ENCODE measurements around the gene CTBP2.
"Not testable (repeated sequence)": the region's sequence is repeated elsewhere in the genome, so short reads cannot be mapped to it uniquely, and the experiment has no call there.

The CTBP2 gene

DNA sequence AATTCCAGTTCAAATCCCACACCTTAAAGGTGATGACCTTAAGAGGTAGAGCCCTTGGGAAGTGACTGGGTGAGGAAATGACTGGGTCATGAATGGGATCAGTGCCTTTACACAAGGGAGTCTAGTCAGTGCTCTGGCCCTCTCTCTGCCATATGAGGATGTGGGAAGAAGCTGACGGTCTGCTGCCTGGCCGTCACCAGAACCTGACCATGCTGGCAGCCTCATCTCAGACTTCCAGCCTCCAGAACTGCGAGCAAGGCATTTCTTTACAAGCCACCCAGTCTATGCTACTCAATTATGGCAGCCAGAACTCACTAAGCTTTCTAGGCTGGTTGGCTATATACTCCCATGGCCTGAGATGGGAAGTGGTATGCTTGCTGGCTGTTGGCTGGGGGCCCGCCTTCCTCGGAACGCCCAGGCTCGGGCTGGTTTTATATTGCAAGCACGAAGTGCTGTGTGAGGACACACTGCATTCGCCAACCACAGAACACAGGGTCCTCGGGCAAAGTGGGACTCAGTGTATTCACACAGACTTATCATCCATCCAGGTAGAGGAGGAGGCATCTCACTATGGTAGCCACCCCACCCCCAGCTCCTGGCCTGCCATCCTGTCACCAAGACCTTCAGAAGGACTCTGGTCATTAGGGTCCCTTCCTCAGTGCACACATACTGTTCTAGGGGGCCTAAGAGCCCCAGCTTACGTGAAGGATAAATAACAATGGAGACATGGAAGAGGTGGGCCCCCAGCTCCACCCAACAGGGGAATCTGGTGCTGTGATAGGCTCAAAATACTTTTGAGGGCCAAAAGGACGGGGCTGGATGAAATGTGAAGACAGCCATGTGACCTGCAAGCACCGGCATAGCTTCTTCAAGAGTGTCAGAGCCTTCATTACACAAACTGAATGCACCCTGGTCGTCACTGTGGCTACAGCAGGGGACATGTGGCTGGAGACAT is 169.4 kb downstream of the CTBP2 start:
- no peaks in the 10 kb centered on the region for H3K27me3 ChIP-seq (ENCODE audit: low read depth, low read length)
- peaks cover 42 to 59% of the 10 kb centered on the region in 2 donors for H3K36me3 ChIP-seq (ENCODE audit: control insufficient read depth in 1 of 2, insufficient read depth in 2 of 2, low read length in 2 of 2)
- H3K4me3 ChIP-seq (ENCODE audit: low read depth in 1 of 2, low read length in 2 of 2): no peak overlapping the region
- no peaks in the 10 kb centered on the region for H3K9me3 ChIP-seq (ENCODE audit: control insufficient read depth in 1 of 2, low read length in 2 of 2)
- no peak overlapping the region for H3K27ac ChIP-seq (ENCODE audit: low read length)
- H3K4me1 ChIP-seq (ENCODE audit: control insufficient read depth in 1 of 2, insufficient read depth in 2 of 2, low read length in 2 of 2): peaks cover 0 to 12% of the 10 kb centered on the region in 2 donors

DNA sequence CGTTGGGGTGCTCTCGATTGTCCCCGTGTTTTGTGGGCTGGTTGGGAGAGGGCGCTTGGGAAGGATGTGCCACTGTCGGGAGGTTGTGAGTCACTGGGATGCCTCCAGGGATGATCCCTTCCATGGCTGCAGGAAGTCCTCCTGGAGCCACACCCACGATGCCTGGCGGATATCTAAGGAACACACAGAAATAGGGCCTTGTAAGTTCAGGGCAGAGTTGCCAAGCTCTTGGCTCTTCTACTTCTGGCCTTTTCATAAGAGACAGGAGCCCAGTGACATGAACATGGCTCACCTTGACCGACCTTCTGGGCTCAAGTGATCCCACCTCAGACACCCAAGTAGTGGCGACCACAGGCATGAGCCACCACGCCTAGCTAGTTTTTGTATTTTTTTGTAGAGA is 170.8 kb downstream of the CTBP2 start:
- no peaks in the 10 kb centered on the region for H3K27me3 ChIP-seq (ENCODE audit: low read depth, low read length)
- no peaks in the 10 kb centered on the region for H3K9me3 ChIP-seq (ENCODE audit: control insufficient read depth in 1 of 2, low read length in 2 of 2)
- peaks cover 46 to 54% of the 10 kb centered on the region in 2 donors for H3K36me3 ChIP-seq (ENCODE audit: control insufficient read depth in 1 of 2, insufficient read depth in 2 of 2, low read length in 2 of 2)
- no peak overlapping the region for H3K27ac ChIP-seq (ENCODE audit: low read length)
- H3K4me1 ChIP-seq (ENCODE audit: control insufficient read depth in 1 of 2, insufficient read depth in 2 of 2, low read length in 2 of 2): peaks cover 0 to 12% of the 10 kb centered on the region in 2 donors
- H3K4me3 ChIP-seq (ENCODE audit: low read depth in 1 of 2, low read length in 2 of 2): no peak overlapping the region

DNA sequence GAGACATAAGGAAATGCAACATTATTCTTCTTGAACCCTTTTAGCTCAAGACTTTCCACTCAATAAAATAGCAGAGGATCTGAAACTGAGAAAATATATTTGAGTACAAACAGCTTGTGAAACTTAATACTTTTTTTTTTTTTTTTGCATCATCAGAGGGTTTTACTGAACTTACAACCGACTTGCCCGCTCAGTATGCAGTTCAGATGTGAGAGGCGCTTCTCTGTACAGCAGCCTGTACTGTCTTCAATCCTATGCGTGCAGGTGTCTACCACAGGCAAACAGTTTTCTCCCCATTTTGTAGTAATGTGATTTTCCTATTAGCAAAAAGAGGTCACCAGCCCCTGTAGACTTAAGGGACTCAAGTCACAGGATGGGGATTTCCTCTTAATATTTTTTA is 171.6 kb downstream of the CTBP2 start:
- not testable (repeated sequence) for H3K9me3 ChIP-seq (ENCODE audit: control insufficient read depth in 1 of 2, low read length in 2 of 2)

DNA sequence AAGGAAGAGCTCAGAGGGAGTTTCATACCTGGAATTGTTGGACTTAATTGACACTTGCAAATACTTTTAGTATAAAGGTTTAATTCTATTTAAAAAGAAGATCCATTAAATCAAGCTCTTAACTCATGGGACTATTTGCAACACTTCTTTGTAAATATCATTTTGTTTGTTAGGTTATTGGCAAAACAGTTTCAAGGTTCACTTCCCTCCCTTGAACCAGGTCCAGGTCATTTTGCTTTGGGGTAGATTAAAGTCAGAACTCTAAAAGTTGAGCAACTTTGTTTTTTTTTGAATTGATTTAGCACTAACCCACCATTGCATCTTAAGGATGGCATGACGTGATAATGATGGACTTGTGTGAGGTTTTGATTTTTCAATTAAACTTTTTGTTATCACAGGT is 172.6 kb downstream of the CTBP2 start:
- Histone ChIP-seq H3K27me3 (ENCODE audit: low read depth, low read length) (no peaks in the 10 kb centered on the region), H3K4me1 (ENCODE audit: control insufficient read depth in 1 of 2, insufficient read depth in 2 of 2, low read length in 2 of 2) (peaks cover 0 to 9% of the 10 kb centered on the region in 2 donors), H3K36me3 (ENCODE audit: control insufficient read depth in 1 of 2, insufficient read depth in 2 of 2, low read length in 2 of 2) (peaks cover 42 to 49% of the 10 kb centered on the region in 2 donors), H3K4me3 (ENCODE audit: low read depth in 1 of 2, low read length in 2 of 2) (no peak overlapping the region), H3K9me3 (ENCODE audit: control insufficient read depth in 1 of 2, low read length in 2 of 2) (no peaks in the 10 kb centered on the region), H3K27ac (ENCODE audit: low read length) (no peak overlapping the region)

More for the DNA sequence above, 171.6 kb downstream of the CTBP2 start:
- not testable (repeated sequence) for H3K27me3 ChIP-seq (ENCODE audit: low read depth, low read length); H3K27ac ChIP-seq (ENCODE audit: low read length); H3K4me3 ChIP-seq (ENCODE audit: low read depth in 1 of 2, low read length in 2 of 2)
- Histone ChIP-seq H3K36me3 (ENCODE audit: control insufficient read depth in 1 of 2, insufficient read depth in 2 of 2, low read length in 2 of 2) (peaks cover 43 to 53% of the 10 kb centered on the region in 2 donors), H3K4me1 (ENCODE audit: control insufficient read depth in 1 of 2, insufficient read depth in 2 of 2, low read length in 2 of 2) (peaks cover 0 to 12% of the 10 kb centered on the region in 2 donors)

DNA sequence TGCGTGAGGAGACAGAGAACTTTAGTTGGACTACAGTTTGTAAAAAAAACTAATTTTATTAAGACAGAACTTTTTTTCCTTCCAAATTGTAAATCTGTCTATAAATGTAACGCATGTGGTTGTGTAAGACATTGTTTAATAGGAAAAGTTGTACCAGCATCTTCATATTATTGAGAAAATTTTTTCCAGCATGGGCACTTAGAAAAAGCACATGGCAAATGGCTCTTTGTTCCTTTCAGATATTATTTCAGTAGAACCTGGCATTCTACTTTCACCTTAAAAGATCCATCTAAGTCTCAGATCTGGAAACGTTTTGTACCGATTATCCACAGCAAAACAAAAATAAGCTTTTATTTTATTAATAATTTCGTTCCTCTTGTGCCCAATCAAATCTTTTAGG is 175.2 kb downstream of the CTBP2 start:
- peaks cover 39% of the 10 kb centered on the region in 2 donors for H3K36me3 ChIP-seq (ENCODE audit: control insufficient read depth in 1 of 2, insufficient read depth in 2 of 2, low read length in 2 of 2)

DNA sequence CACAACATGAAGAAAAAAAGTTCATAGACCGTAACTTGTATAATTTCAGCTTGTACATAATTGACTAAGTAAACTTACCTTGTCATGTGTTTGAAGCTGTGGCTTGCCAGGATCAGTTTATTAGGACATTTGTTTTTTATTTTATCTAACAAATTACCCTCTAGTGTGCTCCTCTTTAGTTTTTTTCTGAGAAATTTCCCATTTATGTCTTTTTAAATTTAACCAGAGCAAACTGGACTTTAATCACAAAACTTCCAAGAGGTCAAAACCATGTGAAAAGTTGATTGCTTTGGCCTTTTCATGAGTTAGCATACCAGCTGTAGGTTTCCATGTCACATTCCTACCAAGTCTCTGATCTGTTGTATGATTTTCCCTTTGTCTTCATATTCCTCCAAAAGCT is 176.0 kb downstream of the CTBP2 start:
- H3K9me3 ChIP-seq (ENCODE audit: control insufficient read depth in 1 of 2, low read length in 2 of 2): no peaks in the 10 kb centered on the region
- H3K4me3 ChIP-seq (ENCODE audit: low read depth in 1 of 2, low read length in 2 of 2): no peak overlapping the region
- no peak overlapping the region for H3K27ac ChIP-seq (ENCODE audit: low read length)
- peaks cover 39% of the 10 kb centered on the region in 2 donors for H3K36me3 ChIP-seq (ENCODE audit: control insufficient read depth in 1 of 2, insufficient read depth in 2 of 2, low read length in 2 of 2)
- H3K27me3 ChIP-seq (ENCODE audit: low read depth, low read length): no peaks in the 10 kb centered on the region
- H3K4me1 ChIP-seq (ENCODE audit: control insufficient read depth in 1 of 2, insufficient read depth in 2 of 2, low read length in 2 of 2): no peaks in the 10 kb centered on the region

More for the DNA sequence above, 175.2 kb downstream of the CTBP2 start:
- H3K27me3 ChIP-seq (ENCODE audit: low read depth, low read length): no peaks in the 10 kb centered on the region
- H3K9me3 ChIP-seq (ENCODE audit: control insufficient read depth in 1 of 2, low read length in 2 of 2): no peaks in the 10 kb centered on the region
- no peak overlapping the region for H3K4me3 ChIP-seq (ENCODE audit: low read depth in 1 of 2, low read length in 2 of 2)
- H3K4me1 ChIP-seq (ENCODE audit: control insufficient read depth in 1 of 2, insufficient read depth in 2 of 2, low read length in 2 of 2): no peaks in the 10 kb centered on the region
- no peak overlapping the region for H3K27ac ChIP-seq (ENCODE audit: low read length)

DNA sequence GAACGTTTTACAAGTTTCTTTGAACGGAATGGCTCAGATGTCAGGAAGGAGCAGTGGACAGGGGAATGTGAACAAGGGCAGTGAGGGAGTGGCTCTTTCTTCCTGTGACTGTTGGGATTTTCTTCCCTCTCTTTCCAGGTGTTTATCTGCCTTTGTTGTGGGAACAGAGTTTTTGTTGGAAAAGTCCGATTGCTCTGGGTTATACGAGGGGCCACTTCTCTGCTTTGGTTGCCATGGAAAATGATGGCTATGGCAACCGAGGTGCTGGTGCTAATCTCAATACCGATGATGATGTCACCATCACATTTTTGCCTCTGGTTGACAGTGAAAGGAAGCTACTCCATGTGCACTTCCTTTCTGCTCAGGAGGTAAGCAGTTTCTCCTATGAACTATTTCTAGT is 177.0 kb downstream of the CTBP2 start:
- peaks cover 39% of the 10 kb centered on the region in 2 donors for H3K36me3 ChIP-seq (ENCODE audit: control insufficient read depth in 1 of 2, insufficient read depth in 2 of 2, low read length in 2 of 2)
- no peak overlapping the region for H3K27ac ChIP-seq (ENCODE audit: low read length)
- H3K4me1 ChIP-seq (ENCODE audit: control insufficient read depth in 1 of 2, insufficient read depth in 2 of 2, low read length in 2 of 2): peaks cover 0 to under 1% of the 10 kb centered on the region in 2 donors

DNA sequence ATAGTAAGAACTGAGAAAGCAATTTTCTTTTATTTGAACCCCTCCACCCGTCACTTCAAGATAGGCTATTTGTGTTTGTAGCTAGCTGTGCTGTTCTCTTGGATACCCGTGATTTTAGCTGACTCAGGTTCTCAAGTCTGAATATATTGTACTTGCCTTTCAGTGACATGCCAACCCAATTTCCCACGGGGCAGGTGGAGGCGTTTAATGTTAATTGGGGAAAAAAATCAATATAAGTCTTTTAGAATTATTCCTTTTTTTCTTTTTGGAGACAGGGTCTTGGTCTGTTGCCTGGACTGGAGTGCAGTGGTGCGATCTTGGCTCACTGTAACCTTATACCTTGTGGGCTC is 182.0 kb downstream of the CTBP2 start:
- H3K27me3 ChIP-seq (ENCODE audit: low read depth, low read length): no peaks in the 10 kb centered on the region
- H3K4me3 ChIP-seq (ENCODE audit: low read depth in 1 of 2, low read length in 2 of 2): no peak overlapping the region
- H3K27ac ChIP-seq (ENCODE audit: low read length): no peak overlapping the region
- no peaks in the 10 kb centered on the region for H3K9me3 ChIP-seq (ENCODE audit: control insufficient read depth in 1 of 2, low read length in 2 of 2)
- peaks cover 0 to 6% of the 10 kb centered on the region in 2 donors for H3K4me1 ChIP-seq (ENCODE audit: control insufficient read depth in 1 of 2, insufficient read depth in 2 of 2, low read length in 2 of 2)
- H3K36me3 ChIP-seq (ENCODE audit: control insufficient read depth in 1 of 2, insufficient read depth in 2 of 2, low read length in 2 of 2): peaks cover 27 to 37% of the 10 kb centered on the region in 2 donors

More for the DNA sequence above, 177.0 kb downstream of the CTBP2 start:
- Histone ChIP-seq H3K9me3 (ENCODE audit: control insufficient read depth in 1 of 2, low read length in 2 of 2) (no peaks in the 10 kb centered on the region), H3K27me3 (ENCODE audit: low read depth, low read length) (no peaks in the 10 kb centered on the region), H3K4me3 (ENCODE audit: low read depth in 1 of 2, low read length in 2 of 2) (no peak overlapping the region)

DNA sequence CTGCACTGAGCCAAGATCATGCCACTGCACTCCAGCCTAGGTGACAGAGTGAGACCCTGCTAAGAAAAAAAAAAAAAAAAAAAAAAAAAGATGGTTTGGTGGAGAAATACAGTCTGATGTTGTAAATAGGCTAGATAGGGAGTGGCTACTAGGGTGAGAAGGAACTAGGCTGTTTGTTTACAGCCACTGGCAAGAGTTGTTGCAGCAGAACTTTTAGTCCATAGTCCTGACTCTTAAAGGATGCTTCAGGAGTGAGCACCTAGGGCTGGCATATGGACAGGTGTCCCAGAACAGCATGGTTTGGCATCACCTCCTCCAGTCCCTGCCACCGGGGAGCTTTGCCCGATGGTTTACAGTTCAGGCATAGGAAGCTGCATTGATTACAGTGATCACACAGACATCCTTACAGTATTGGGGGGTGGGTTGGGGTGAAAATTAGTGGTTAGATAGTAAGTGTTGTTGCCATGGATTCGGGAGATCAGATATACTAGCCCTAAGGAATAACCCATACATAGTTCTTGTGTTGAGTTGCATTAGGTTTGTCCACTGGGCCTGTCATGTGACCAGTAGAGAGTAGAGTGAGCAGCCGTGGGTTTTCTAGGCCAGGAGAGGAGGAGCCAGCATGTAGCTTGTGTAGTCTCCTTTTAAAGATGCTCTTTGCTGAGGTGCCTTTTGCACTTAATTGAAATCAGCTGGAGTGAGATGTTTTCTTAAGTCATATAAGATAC is 182.6 kb downstream of the CTBP2 start:
- H3K36me3 ChIP-seq (ENCODE audit: control insufficient read depth in 1 of 2, insufficient read depth in 2 of 2, low read length in 2 of 2): peaks cover 26 to 33% of the 10 kb centered on the region in 2 donors
- H3K4me1 ChIP-seq (ENCODE audit: control insufficient read depth in 1 of 2, insufficient read depth in 2 of 2, low read length in 2 of 2): peaks cover 0 to 6% of the 10 kb centered on the region in 2 donors
- H3K27ac ChIP-seq (ENCODE audit: low read length): no peak overlapping the region
- no peak overlapping the region for H3K4me3 ChIP-seq (ENCODE audit: low read depth in 1 of 2, low read length in 2 of 2)
- no peaks in the 10 kb centered on the region for H3K27me3 ChIP-seq (ENCODE audit: low read depth, low read length)
- no peaks in the 10 kb centered on the region for H3K9me3 ChIP-seq (ENCODE audit: control insufficient read depth in 1 of 2, low read length in 2 of 2)

DNA sequence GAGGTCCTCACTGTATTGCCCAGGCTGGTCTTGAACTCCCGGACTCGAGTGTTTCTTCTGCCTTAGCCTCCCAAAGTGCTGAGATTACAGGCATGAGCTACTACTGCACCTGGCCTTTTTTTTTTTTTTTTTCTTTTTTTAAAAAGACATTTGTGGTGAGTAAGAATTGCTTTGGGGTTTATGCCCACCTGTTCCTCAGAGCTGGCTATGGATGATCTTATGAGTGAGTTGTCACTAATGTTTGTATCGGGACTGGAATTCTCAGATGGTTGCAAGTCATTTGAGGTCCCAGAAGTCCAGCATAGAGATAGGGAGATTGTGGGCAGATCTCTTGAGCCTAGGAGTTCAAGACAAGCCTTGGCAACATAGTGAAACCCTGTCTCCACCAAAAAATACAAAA is 183.2 kb downstream of the CTBP2 start:
- H3K4me3 ChIP-seq (ENCODE audit: low read depth in 1 of 2, low read length in 2 of 2): no peak overlapping the region
- peaks cover 0 to 6% of the 10 kb centered on the region in 2 donors for H3K4me1 ChIP-seq (ENCODE audit: control insufficient read depth in 1 of 2, insufficient read depth in 2 of 2, low read length in 2 of 2)

DNA sequence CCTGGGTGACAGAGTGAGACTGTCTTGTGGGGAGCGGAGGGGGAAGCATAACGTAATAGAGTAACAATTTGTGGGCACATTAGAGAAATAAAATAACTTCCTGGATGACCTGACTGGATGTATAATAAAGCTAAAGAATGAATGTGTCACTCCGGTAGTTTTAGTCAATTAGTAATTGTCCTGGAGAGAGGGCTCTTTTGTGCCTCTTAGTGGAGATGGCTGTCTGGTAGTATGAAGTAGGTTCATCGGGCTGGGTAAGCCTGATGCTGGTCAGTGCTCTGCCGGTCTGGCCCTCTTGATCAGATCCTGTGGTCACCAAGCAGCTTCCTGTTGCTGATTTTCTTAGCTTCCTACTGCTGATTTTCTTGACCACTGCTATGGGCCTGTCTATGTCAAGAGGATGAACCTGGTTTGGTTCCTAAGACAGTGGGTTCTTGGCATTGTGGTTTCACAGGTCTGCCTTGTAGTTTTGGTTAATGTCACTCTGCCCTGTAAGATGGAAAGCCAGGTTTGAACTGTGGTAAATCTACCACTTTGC is 184.3 kb downstream of the CTBP2 start:
- H3K4me3 ChIP-seq (ENCODE audit: low read depth in 1 of 2, low read length in 2 of 2): no peak overlapping the region
- peaks cover 0 to 12% of the 10 kb centered on the region in 2 donors for H3K4me1 ChIP-seq (ENCODE audit: control insufficient read depth in 1 of 2, insufficient read depth in 2 of 2, low read length in 2 of 2)
- peaks cover 15 to 22% of the 10 kb centered on the region in 2 donors for H3K36me3 ChIP-seq (ENCODE audit: control insufficient read depth in 1 of 2, insufficient read depth in 2 of 2, low read length in 2 of 2)
- no peaks in the 10 kb centered on the region for H3K9me3 ChIP-seq (ENCODE audit: control insufficient read depth in 1 of 2, low read length in 2 of 2)
- no peaks in the 10 kb centered on the region for H3K27me3 ChIP-seq (ENCODE audit: low read depth, low read length)
- no peak overlapping the region for H3K27ac ChIP-seq (ENCODE audit: low read length)

More for the DNA sequence above, 183.2 kb downstream of the CTBP2 start:
- no peak overlapping the region for H3K27ac ChIP-seq (ENCODE audit: low read length)
- no peaks in the 10 kb centered on the region for H3K27me3 ChIP-seq (ENCODE audit: low read depth, low read length)
- no peaks in the 10 kb centered on the region for H3K9me3 ChIP-seq (ENCODE audit: control insufficient read depth in 1 of 2, low read length in 2 of 2)
- H3K36me3 ChIP-seq (ENCODE audit: control insufficient read depth in 1 of 2, insufficient read depth in 2 of 2, low read length in 2 of 2): peaks cover 20 to 28% of the 10 kb centered on the region in 2 donors

Data from muscle layer of duodenum (tissue), 2 donors.